Lower leg skin (tissue), 4 donors: ENCODE results near the gene SEZ6. TPM values are rescaled to one million over a fixed set of nuclear protein-coding genes. Genes with fewer than 3 reads are reported as not detected.

Source experiments
- DNase-seq, 2 donors: peaks; one replicate each; pipeline ENCODE4 v3.0.0-alpha.2; 2019; ENCODE audit warnings: low spot score in 2 of 2
- H3K4me3 ChIP-seq: fragments of 200-600 bp; sonication (generic); 2 replicates; pipeline ENCODE4 v1.5.1; 2017; ENCODE audit warnings: mild to moderate bottlenecking, low read depth; ENCODE audit not compliant: poor library complexity, severe bottlenecking
- CTCF ChIP-seq, 3 donors: fragments of 450-650 bp; IDR thresholded peaks; one replicate each; pipeline ENCODE4 v1.5.1; 2016; ENCODE audit warnings: antibody characterized with exemption in 3 of 3, mild to moderate bottlenecking in 3 of 3, moderate library complexity in 2 of 3
- POLR2A ChIP-seq, 2 donors: fragments of 450-650 bp; IDR thresholded peaks; one replicate each; pipeline ENCODE4 v1.6.1; 2016 to 2017; ENCODE audit warnings: antibody characterized with exemption in 2 of 2, mild to moderate bottlenecking in 1 of 2, moderate library complexity in 1 of 2
- whole genome bisulfite sequencing, 2 donors: methylation state at CpG; one replicate each; pipeline ENCODE4 v1.1.5; 2018; 5-methylcytosine and 5-hydroxymethylcytosine counted together
- intact Hi-C: fragments of 100-400 bp; cut with DNase I; formaldehyde crosslinking; loops from one replicate; pipeline ENCODE4 v1.15.0; 2023; ENCODE audit warnings: low total_unique reads
- total RNA-seq, 4 donors: library from RNA; depleted of rRNA; stranded (reverse); fragments of >200 nt; gene quantifications; one replicate each; pipeline ENCODE4 v1.1.0, GENCODE V29; 2016

Gene SEZ6
- total RNA-seq, 4 donors from 2014 or later = not detected

- intact Hi-C loops = no loop called here
- no peak for DNase-seq
- TF ChIP-seq POLR2A (IDR thresholded peaks at IDR 0.05) = no peak
- TF ChIP-seq CTCF (IDR thresholded peaks at IDR 0.05) = no peak
- 25 to 27% methylated on average over 15 of the region's 15 CpGs for WGBS, 2 donors
- no peak overlapping the region for H3K4me3 ChIP-seq
These were observed 32.4 kb upstream of the SEZ6 start for GRCh38 chr17:29038085-29038795.

GRCh38 chr17:29037739-29038084 lies 31.9 kb upstream of the SEZ6 start:
- H3K4me3 ChIP-seq = no peak overlapping the region
- TF ChIP-seq CTCF (IDR thresholded peaks at IDR 0.05) (no peak), POLR2A (IDR thresholded peaks at IDR 0.05) (no peak)
- WGBS, 2 donors = 52 to 69% methylated on average over 10 of the region's 10 CpGs
- DNase-seq = no peak
- intact Hi-C loops = no loop called here

GRCh38 chr17:29036584-29036983 lies 30.8 kb upstream of the SEZ6 start:
- no peak for TF ChIP-seq CTCF (IDR thresholded peaks at IDR 0.05)
- TF ChIP-seq POLR2A (IDR thresholded peaks at IDR 0.05) = no peak
- DNase-seq = no peak
- intact Hi-C loops = no loop called here
- H3K4me3 ChIP-seq = no peak overlapping the region
- WGBS, 2 donors = 65 to 72% methylated on average over 5 of the region's 5 CpGs

- intact Hi-C loops = no loop called here
- TF ChIP-seq CTCF (IDR thresholded peaks at IDR 0.05) = no peak
- no peak for TF ChIP-seq POLR2A (IDR thresholded peaks at IDR 0.05)
- WGBS, 2 donors = 61 to 69% methylated on average over 1 of the region's 1 CpG
- DNase-seq = no peak
- H3K4me3 ChIP-seq = no peak overlapping the region
These were observed 28.7 kb upstream of the SEZ6 start for GRCh38 chr17:29034510-29034909.

- 22 to 24% methylated on average over 6 of the region's 6 CpGs for WGBS, 2 donors
These were observed 27.0 kb upstream of the SEZ6 start for GRCh38 chr17:29032857-29033197.

More at GRCh38 chr17:29032857-29033197, 27.0 kb upstream of the SEZ6 start:
- no peak for DNase-seq
- no peak overlapping the region for H3K4me3 ChIP-seq
- intact Hi-C loops = no loop called here
- TF ChIP-seq CTCF (IDR thresholded peaks at IDR 0.05) = no peak
- TF ChIP-seq POLR2A (IDR thresholded peaks at IDR 0.05) = no peak
